Vagina (tissue), 2 donors: ENCODE results near the gene DUSP16. TPM values are rescaled to one million over a fixed set of nuclear protein-coding genes. Genes with fewer than 3 reads are reported as not detected.

Experiments
- DNase-seq, 2 donors: peaks; one replicate each; pipeline ENCODE4 v3.0.0-alpha.2; 2017; ENCODE audit errors: extremely low spot score in 2 of 2
- H3K27ac ChIP-seq: fragments of 200-600 bp; sonication (generic); one replicate; pipeline ENCODE4 v1.5.1; 2019
- H3K27me3 ChIP-seq: fragments of 200-600 bp; sonication (generic); one replicate; pipeline ENCODE4 v1.5.1; 2019
- H3K36me3 ChIP-seq, 2 donors: fragments of 200-600 bp; sonication (generic); one replicate each; pipeline ENCODE4 v1.5.1; 2017 to 2019
- H3K4me1 ChIP-seq: fragments of 200-600 bp; sonication (generic); one replicate; pipeline ENCODE4 v1.5.1; 2019
- H3K4me3 ChIP-seq, 2 donors: fragments of 200-600 bp; sonication (generic); 1 replicate in 1 of 2; 2 replicates in 1 of 2; pipeline ENCODE4 v1.5.1; 2016 to 2019
- H3K9me3 ChIP-seq: fragments of 200-600 bp; sonication (generic); one replicate; pipeline ENCODE4 v1.5.1; 2019
- CTCF ChIP-seq, 3 experiments: fragments of 450-650 bp in 2 of 3; fragments of 200-600 bp in 1 of 3; sonication (generic) in 1 of 3; IDR thresholded peaks; one replicate each; pipeline ENCODE4 v1.5.1; 2017 to 2019; ENCODE audit warnings: antibody characterized with exemption in 3 of 3, mild to moderate bottlenecking in 2 of 3, moderate library complexity in 2 of 3
- POLR2A ChIP-seq, 2 donors: fragments of 450-650 bp; IDR thresholded peaks; one replicate each; pipeline ENCODE4 v1.6.1; 2017; ENCODE audit warnings: antibody characterized with exemption in 2 of 2, mild to moderate bottlenecking in 2 of 2, moderate library complexity in 2 of 2
- POLR2AphosphoS5 ChIP-seq, 2 donors: sonication (generic); formaldehyde crosslinking; IDR thresholded peaks; one replicate each; pipeline ENCODE4 v1.9.0; 2017; ENCODE audit warnings: antibody characterized with exemption in 2 of 2, mild to moderate bottlenecking in 2 of 2, low read depth in 1 of 2; ENCODE audit not compliant: insufficient read depth in 1 of 2
- intact Hi-C: fragments of 100-400 bp; cut with DNase I; formaldehyde crosslinking; loops from one replicate; pipeline ENCODE4 v1.15.1; 2023
- total RNA-seq: library from RNA; depleted of rRNA; stranded (reverse); fragments of >200 nt; gene quantifications from one replicate; pipeline ENCODE4 v1.2.3, GENCODE V29; 2016

DUSP16 gene
- total RNA-seq, 1 donor from 2014 or later: 30.9 TPM

GRCh38 chr12:12449533-12450025 is 113.1 kb downstream of the DUSP16 start:
- DNase-seq: no peak
- no peak overlapping the region for H3K27ac ChIP-seq
- no peak for TF ChIP-seq POLR2A (IDR thresholded peaks at IDR 0.05)
- TF ChIP-seq POLR2AphosphoS5 (IDR thresholded peaks at IDR 0.05; ENCODE audit: insufficient read depth in 1 of 2, low read depth in 1 of 2): peak in 1 of 2 donors; percentile 61
- intact Hi-C loops: no loop called here
- H3K4me3 ChIP-seq: no peak overlapping the region
- no peaks in the 10 kb centered on the region for H3K36me3 ChIP-seq
- no peaks in the 10 kb centered on the region for H3K27me3 ChIP-seq
- peaks cover 12% of the 10 kb centered on the region for H3K4me1 ChIP-seq
- no peaks in the 10 kb centered on the region for H3K9me3 ChIP-seq

GRCh38 chr12:12447837-12448236 is 114.8 kb downstream of the DUSP16 start:
- intact Hi-C loops: no loop called here
- no peak overlapping the region for H3K27ac ChIP-seq
- H3K27me3 ChIP-seq: no peaks in the 10 kb centered on the region
- H3K4me3 ChIP-seq: no peak overlapping the region
- no peaks in the 10 kb centered on the region for H3K9me3 ChIP-seq
- DNase-seq: no peak
- peaks cover 28% of the 10 kb centered on the region for H3K4me1 ChIP-seq
- TF ChIP-seq POLR2AphosphoS5 (IDR thresholded peaks at IDR 0.05; ENCODE audit: insufficient read depth in 1 of 2, low read depth in 1 of 2) (no peak), POLR2A (IDR thresholded peaks at IDR 0.05) (no peak), CTCF (IDR thresholded peaks at IDR 0.05) (no peak)
- H3K36me3 ChIP-seq: no peaks in the 10 kb centered on the region

GRCh38 chr12:12447236-12447635 is 115.4 kb downstream of the DUSP16 start:
- H3K27ac ChIP-seq: no peak overlapping the region
- H3K36me3 ChIP-seq: no peaks in the 10 kb centered on the region
- H3K9me3 ChIP-seq: no peaks in the 10 kb centered on the region
- H3K27me3 ChIP-seq: no peaks in the 10 kb centered on the region
- TF ChIP-seq POLR2AphosphoS5 (IDR thresholded peaks at IDR 0.05; ENCODE audit: insufficient read depth in 1 of 2, low read depth in 1 of 2) (no peak), POLR2A (IDR thresholded peaks at IDR 0.05) (no peak), CTCF (IDR thresholded peaks at IDR 0.05) (no peak)
- DNase-seq: no peak
- intact Hi-C loops: no loop called here
- H3K4me3 ChIP-seq: no peak overlapping the region
- H3K4me1 ChIP-seq: peaks cover 34% of the 10 kb centered on the region

- no peaks in the 10 kb centered on the region for H3K9me3 ChIP-seq
- no peak overlapping the region for H3K27ac ChIP-seq
- no peak for DNase-seq
- no peak overlapping the region for H3K4me3 ChIP-seq
- intact Hi-C loops: no loop called here
- TF ChIP-seq CTCF (IDR thresholded peaks at IDR 0.05) (no peak), POLR2A (IDR thresholded peaks at IDR 0.05) (no peak), POLR2AphosphoS5 (IDR thresholded peaks at IDR 0.05; ENCODE audit: insufficient read depth in 1 of 2, low read depth in 1 of 2) (no peak)
- no peaks in the 10 kb centered on the region for H3K27me3 ChIP-seq
- peaks cover 38% of the 10 kb centered on the region for H3K4me1 ChIP-seq
- no peaks in the 10 kb centered on the region for H3K36me3 ChIP-seq
Measured at GRCh38 chr12:12446786-12447185, 115.9 kb downstream of the DUSP16 start.

DNA sequence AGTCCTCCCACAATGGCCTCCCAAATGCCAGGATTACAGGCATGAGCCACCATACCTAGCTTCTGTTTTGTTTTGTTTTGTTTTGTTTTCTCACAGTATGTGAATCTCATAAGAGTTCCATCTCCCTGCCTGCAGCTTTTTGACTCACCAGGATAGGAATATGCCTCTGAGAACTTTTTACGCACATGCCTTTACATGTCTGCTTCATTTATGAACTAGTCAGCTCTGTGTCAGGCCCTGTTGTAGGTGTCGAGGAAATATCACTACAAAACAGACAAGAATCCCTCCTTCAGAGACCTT is 116.8 kb downstream of the DUSP16 start:
- peak in 1 of 2 donors; percentile 52 for TF ChIP-seq POLR2AphosphoS5 (IDR thresholded peaks at IDR 0.05; ENCODE audit: insufficient read depth in 1 of 2, low read depth in 1 of 2)
- no peak for TF ChIP-seq POLR2A (IDR thresholded peaks at IDR 0.05)
- no peak for DNase-seq
- no peak overlapping the region for H3K4me3 ChIP-seq
- H3K36me3 ChIP-seq: no peaks in the 10 kb centered on the region
- H3K27ac ChIP-seq: no peak overlapping the region
- no peaks in the 10 kb centered on the region for H3K27me3 ChIP-seq
- H3K9me3 ChIP-seq: no peaks in the 10 kb centered on the region
- intact Hi-C loops: no loop called here
- H3K4me1 ChIP-seq: peaks cover 40% of the 10 kb centered on the region

- Histone ChIP-seq H3K36me3 (no peaks in the 10 kb centered on the region), H3K9me3 (no peaks in the 10 kb centered on the region), H3K27ac (no peak overlapping the region), H3K27me3 (no peaks in the 10 kb centered on the region), H3K4me1 (peaks cover 39% of the 10 kb centered on the region), H3K4me3 (no peak overlapping the region)
- intact Hi-C loops: no loop called here
- no peak for DNase-seq
- TF ChIP-seq POLR2AphosphoS5 (IDR thresholded peaks at IDR 0.05; ENCODE audit: insufficient read depth in 1 of 2, low read depth in 1 of 2): no peak
- no peak for TF ChIP-seq POLR2A (IDR thresholded peaks at IDR 0.05)
- no peak for TF ChIP-seq CTCF (IDR thresholded peaks at IDR 0.05)
Measured at GRCh38 chr12:12445165-12445881, 117.3 kb downstream of the DUSP16 start.
